Retinal pigment epithelial cell (primary cell): ENCODE data around the gene RPL9.

Source experiments
- DNase-seq: peaks from one replicate; pipeline ENCODE4 v3.0.0-alpha.2; 2010; ENCODE audit warnings: low read depth
- H3K4me3 ChIP-seq: 2 replicates; pipeline ENCODE4 v1.5.1; 2011; ENCODE audit warnings: mild to moderate bottlenecking, low read length, control low read depth, moderate library complexity
- CTCF ChIP-seq: conservative IDR thresholded peaks from 2 replicates; pipeline ENCODE4 v1.5.1; 2011; ENCODE audit warnings: low read depth, low read length, control low read depth, inconsistent platforms

Gene RPL9

GRCh38 chr4:39495446-39496213 lies 36.9 kb upstream of the RPL9 start:
- no peak for TF ChIP-seq CTCF
- no peak overlapping the region for H3K4me3 ChIP-seq
- DNase-seq: peak; percentile 6

DNA sequence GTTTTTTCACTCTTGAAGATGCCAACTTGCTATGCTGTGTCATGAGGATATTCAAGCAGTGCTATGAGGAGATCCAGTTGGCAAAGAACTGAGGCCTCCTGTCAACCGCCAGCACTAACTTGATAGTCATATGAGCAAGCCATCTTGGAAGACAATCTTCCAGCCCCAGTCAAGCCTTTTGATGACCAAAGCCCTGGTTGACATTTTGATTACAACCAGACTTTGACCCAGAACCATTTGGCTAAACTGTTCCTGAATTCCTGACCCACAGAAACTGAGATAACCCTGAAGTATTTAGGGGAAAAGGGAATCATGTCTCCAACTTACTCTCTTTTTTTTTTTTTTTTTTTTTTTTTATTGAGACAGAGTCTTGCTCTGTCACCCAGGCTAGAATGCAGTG lies 35.6 kb upstream of the RPL9 start:
- no peak overlapping the region for H3K4me3 ChIP-seq
- TF ChIP-seq CTCF: no peak
- no peak for DNase-seq

- no peak for DNase-seq
- H3K4me3 ChIP-seq: no peak overlapping the region
- no peak for TF ChIP-seq CTCF
Observed at GRCh38 chr4:39490322-39490721, 31.6 kb upstream of the RPL9 start.

DNA sequence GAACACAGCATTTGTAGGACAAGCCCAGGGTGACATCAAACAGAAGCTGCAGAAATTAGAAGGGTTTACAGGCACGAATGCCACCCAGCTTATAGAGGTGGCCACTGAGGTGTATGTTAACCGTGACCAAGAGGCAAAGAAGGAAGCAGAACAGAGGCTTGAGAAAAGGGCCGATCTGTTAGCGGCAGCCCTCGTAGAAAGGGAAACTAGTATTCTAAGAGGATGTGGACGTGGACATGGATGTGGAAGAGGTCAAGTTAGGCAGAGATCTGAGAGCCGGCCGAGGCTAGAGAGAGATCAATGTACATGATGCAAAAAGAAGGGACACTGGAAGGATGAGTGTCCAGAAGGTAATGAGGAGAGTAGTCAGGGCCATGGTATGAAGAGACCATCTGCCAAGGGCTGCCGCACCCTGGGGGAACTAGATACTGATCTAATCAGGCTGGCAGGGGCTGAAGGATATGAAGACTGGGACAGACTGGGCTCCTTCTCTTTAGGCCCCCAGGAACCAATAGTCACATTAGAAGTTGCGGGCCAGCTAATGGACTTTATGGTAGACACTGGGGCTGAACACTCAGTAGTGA lies 27.6 kb upstream of the RPL9 start:
- H3K4me3 ChIP-seq: no peak overlapping the region
- TF ChIP-seq CTCF: no peak
- no peak for DNase-seq

DNA sequence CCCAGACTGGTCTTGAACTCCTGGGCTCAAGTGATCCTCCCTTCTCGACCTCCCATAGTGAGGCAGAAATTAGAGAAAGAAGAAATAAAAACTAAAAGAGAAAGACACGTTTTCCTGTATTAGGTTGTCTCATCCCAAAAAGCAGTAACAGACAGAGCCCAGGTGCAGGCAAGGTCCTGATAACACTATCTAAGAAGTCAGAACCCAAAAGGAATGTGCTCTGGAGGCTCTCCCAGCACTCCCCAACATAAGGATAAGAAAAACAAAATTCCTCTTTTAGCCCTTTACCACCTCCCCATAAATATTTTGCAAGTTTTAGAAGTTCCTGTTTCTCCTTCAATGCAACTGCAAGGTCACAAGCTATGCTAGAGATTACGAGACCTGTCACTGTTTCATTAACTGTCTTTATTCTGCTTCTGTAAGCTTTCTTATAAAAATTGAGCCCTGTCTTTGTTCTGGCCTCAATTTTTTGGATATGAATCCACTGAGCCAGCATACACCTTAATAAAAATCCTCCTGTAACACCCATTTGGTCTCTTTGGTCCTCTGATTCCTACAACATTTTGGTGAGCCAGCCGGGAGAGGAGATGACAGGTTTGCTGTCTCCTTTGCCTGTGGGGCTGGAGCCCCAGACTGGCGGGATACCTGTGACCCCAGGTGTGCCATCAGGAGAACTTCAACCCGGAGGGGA lies 26.0 kb upstream of the RPL9 start:
- TF ChIP-seq CTCF: no peak
- H3K4me3 ChIP-seq: no peak overlapping the region
- DNase-seq: no peak

DNA sequence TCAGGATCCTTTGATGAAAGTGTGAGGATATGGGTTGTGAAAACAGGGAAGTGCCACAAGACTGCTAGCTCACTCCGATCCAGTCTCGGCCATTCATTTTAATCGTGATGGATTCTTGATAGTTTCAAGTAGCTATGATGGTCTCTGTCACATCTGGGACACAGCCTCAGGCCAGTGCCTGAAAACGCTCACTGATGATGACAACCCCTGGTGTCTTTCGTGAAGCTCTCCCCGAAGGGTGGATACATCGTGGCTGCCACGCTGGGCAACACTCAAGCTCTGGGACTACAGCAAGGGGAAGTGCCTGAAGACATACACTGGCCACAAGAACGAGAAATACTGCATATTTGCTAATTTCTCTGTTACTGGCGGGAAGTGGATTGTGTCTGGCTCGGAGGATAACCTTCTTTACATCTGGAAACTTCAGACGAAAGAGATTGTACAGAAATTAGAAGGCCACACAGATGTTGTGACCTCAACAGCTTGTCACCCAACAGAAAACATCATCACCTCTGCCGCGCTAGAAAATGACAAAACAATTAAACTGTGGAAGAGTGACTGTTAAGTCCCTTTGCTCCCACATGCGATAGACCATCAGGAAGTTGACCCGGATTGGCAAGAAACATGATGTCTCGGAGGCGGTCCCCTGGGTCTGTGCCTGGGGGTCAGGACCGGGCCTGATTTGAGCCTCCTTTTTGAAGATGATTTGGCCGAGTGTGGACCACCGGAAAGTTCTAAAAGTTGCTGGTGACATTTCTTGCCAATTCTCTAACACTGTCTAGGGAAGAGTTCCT lies 22.4 kb upstream of the RPL9 start:
- no peak overlapping the region for H3K4me3 ChIP-seq
- TF ChIP-seq CTCF: no peak
- DNase-seq: no peak
